ENCODE data around the gene RSL24D1.

The RSL24D1 gene

GRCh38 chr15:55170361-55170760 lies 26.4 kb downstream of the RSL24D1 start:
- TF ChIP-seq YY1 (IDR thresholded peaks at IDR 0.05; ENCODE audit: low read depth) (no peak), ZBTB7A (IDR thresholded peaks at IDR 0.05; ENCODE audit: low read depth) (no peak), RAD21 (IDR thresholded peaks at IDR 0.05; ENCODE audit: low read depth) (no peak)

GRCh38 chr15:55168350-55168974 lies 28.3 kb downstream of the RSL24D1 start:
- TF ChIP-seq FOXM1 (IDR thresholded peaks at IDR 0.05; ENCODE audit: borderline replicate concordance, low read depth) (no peak), NFIC (IDR thresholded peaks at IDR 0.05) (no peak), TAF1 (IDR thresholded peaks at IDR 0.05; ENCODE audit: low read depth) (no peak), MAX (IDR thresholded peaks at IDR 0.05) (no peak), TEAD4 (IDR thresholded peaks at IDR 0.05) (no peak), RAD21 (IDR thresholded peaks at IDR 0.05; ENCODE audit: low read depth) (peak; percentile 72)

- TF ChIP-seq FOXM1 (IDR thresholded peaks at IDR 0.05; ENCODE audit: borderline replicate concordance, low read depth) (no peak), CEBPB (IDR thresholded peaks at IDR 0.05) (no peak), TEAD4 (IDR thresholded peaks at IDR 0.05) (no peak), EP300 (IDR thresholded peaks at IDR 0.05; ENCODE audit: borderline replicate concordance) (no peak), NFIC (IDR thresholded peaks at IDR 0.05) (no peak), RAD21 (IDR thresholded peaks at IDR 0.05; ENCODE audit: low read depth) (no peak), CREB1 (IDR thresholded peaks at IDR 0.05; ENCODE audit: low read depth) (no peak), TAF1 (IDR thresholded peaks at IDR 0.05; ENCODE audit: low read depth) (no peak)
Observed at GRCh38 chr15:55164284-55164683, 32.5 kb downstream of the RSL24D1 start.

GRCh38 chr15:55151631-55152030 lies 45.1 kb downstream of the RSL24D1 start:
- TF ChIP-seq FOXM1 (IDR thresholded peaks at IDR 0.05; ENCODE audit: borderline replicate concordance, low read depth) = no peak
- no peak for TF ChIP-seq EP300 (IDR thresholded peaks at IDR 0.05; ENCODE audit: borderline replicate concordance)
- no peak for TF ChIP-seq TAF1 (IDR thresholded peaks at IDR 0.05; ENCODE audit: low read depth)
- no peak for TF ChIP-seq NFIC (IDR thresholded peaks at IDR 0.05)
- TF ChIP-seq ZBTB7A (IDR thresholded peaks at IDR 0.05; ENCODE audit: low read depth) = no peak
- no peak for TF ChIP-seq CEBPB (IDR thresholded peaks at IDR 0.05)
- no peak for TF ChIP-seq TEAD4 (IDR thresholded peaks at IDR 0.05)
- TF ChIP-seq MAX (IDR thresholded peaks at IDR 0.05) = no peak
- TF ChIP-seq TCF12 (IDR thresholded peaks at IDR 0.05; ENCODE audit: low read depth) = no peak
- no peak for TF ChIP-seq YY1 (IDR thresholded peaks at IDR 0.05; ENCODE audit: low read depth)

- TF ChIP-seq EGR1 (IDR thresholded peaks at IDR 0.05) = no peak
- no peak for TF ChIP-seq RAD21 (IDR thresholded peaks at IDR 0.05; ENCODE audit: low read depth)
- no peak for TF ChIP-seq TAF1 (IDR thresholded peaks at IDR 0.05; ENCODE audit: low read depth)
- TF ChIP-seq TCF12 (IDR thresholded peaks at IDR 0.05; ENCODE audit: low read depth) = no peak
- TF ChIP-seq EP300 (IDR thresholded peaks at IDR 0.05; ENCODE audit: borderline replicate concordance) = no peak
- TF ChIP-seq NFIC (IDR thresholded peaks at IDR 0.05) = no peak
- no peak for TF ChIP-seq ZBTB7A (IDR thresholded peaks at IDR 0.05; ENCODE audit: low read depth)
- TF ChIP-seq USF1 (IDR thresholded peaks at IDR 0.05) = no peak
- no peak for TF ChIP-seq YY1 (IDR thresholded peaks at IDR 0.05; ENCODE audit: low read depth)
- no peak for TF ChIP-seq FOXM1 (IDR thresholded peaks at IDR 0.05; ENCODE audit: borderline replicate concordance, low read depth)
Observed at GRCh38 chr15:55133972-55134371, 62.8 kb downstream of the RSL24D1 start.

- TF ChIP-seq TCF12 (IDR thresholded peaks at IDR 0.05; ENCODE audit: low read depth) (no peak), REST (IDR thresholded peaks at IDR 0.05; ENCODE audit: low read depth) (no peak), FOXM1 (IDR thresholded peaks at IDR 0.05; ENCODE audit: borderline replicate concordance, low read depth) (no peak), ZBTB7A (IDR thresholded peaks at IDR 0.05; ENCODE audit: low read depth) (no peak), EP300 (IDR thresholded peaks at IDR 0.05; ENCODE audit: borderline replicate concordance) (no peak), TAF1 (IDR thresholded peaks at IDR 0.05; ENCODE audit: low read depth) (no peak), EGR1 (IDR thresholded peaks at IDR 0.05) (no peak), MAX (IDR thresholded peaks at IDR 0.05) (no peak), TEAD4 (IDR thresholded peaks at IDR 0.05) (no peak), CREB1 (IDR thresholded peaks at IDR 0.05; ENCODE audit: low read depth) (no peak), NFIC (IDR thresholded peaks at IDR 0.05) (no peak), YY1 (IDR thresholded peaks at IDR 0.05; ENCODE audit: low read depth) (no peak), USF1 (IDR thresholded peaks at IDR 0.05) (no peak), CEBPB (IDR thresholded peaks at IDR 0.05) (no peak), RAD21 (IDR thresholded peaks at IDR 0.05; ENCODE audit: low read depth) (no peak)
Observed at GRCh38 chr15:55132672-55133071, 64.1 kb downstream of the RSL24D1 start.

All from Ishikawa (cell line).